ENCODE measurements around the gene TTC6.

TTC6 gene

DNA sequence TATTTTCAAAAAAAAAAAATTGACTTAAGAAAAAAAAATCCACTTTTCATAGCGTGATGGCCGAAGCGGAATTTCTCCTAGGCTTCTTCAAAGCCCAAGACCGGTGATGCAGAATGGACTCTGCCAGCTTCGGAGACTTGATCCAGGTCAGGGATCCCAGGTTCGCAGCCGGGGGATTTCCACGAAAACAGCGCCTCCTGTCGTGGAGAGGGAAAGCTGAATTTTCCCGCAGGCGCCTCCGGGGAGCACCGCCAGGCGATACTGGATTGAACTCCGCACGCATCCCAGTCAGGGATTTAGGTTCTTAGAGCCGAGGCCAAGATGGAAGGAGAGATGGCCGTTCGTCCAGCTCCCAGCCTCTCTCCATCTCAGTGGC lies 2.1 kb downstream of the TTC6 start:
- DNase-seq (ENCODE audit: low read depth in 2 of 2), result no peak

- DNase-seq (ENCODE audit: low read depth in 2 of 2), result no peak
Measured at GRCh38 chr14:37597914-37598746, 2.7 kb downstream of the TTC6 start.

DNA sequence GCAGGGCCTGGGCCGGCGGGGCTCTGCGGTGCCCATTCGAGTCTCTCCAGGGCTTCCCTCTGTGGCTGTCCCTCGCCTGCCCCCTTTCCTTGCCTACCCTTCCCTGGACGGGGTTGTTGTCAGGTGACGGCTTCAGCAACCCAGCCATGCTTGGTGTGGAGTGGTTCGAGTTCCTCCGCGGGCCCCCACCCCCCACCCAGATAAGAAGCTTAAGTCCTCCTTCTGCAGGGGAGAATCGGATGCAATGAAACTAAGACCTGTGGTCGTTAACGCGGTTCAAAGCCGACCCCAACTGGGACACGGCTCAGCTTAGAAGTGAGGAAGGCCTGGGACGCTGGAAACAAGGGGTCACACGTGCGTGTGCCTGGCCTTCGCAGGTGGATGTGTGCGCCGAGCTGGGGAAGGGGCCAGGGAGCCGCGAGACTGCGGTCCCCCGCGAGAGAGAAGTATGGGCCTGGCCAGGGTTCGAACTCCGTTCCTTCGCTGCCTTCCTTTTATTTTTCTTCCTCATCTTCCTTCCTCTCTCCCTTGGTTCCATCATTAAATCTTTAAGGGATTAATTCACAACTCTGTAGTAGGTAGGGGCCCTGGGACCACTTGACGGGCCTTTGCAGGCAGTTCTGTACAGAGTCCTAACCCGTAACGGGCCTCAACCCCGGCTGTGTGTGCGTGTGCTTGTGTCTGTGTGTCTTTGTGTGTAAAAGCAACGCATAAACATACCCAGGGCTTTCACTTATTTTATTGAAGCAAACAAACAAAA lies 3.5 kb downstream of the TTC6 start:
- DNase-seq (ENCODE audit: low read depth in 2 of 2), result no peak

GRCh38 chr14:37599507-37600368 lies 4.3 kb downstream of the TTC6 start:
- no peak for DNase-seq (ENCODE audit: low read depth in 2 of 2)

- no peak for DNase-seq (ENCODE audit: low read depth in 2 of 2)
Measured at GRCh38 chr14:37600880-37601741, 5.7 kb downstream of the TTC6 start.

GRCh38 chr14:37601865-37602264 lies 6.4 kb downstream of the TTC6 start:
- no peak for DNase-seq (ENCODE audit: low read depth in 2 of 2)

- DNase-seq (ENCODE audit: low read depth in 2 of 2), result no peak
Measured at GRCh38 chr14:37602605-37603453, 7.4 kb downstream of the TTC6 start.

DNA sequence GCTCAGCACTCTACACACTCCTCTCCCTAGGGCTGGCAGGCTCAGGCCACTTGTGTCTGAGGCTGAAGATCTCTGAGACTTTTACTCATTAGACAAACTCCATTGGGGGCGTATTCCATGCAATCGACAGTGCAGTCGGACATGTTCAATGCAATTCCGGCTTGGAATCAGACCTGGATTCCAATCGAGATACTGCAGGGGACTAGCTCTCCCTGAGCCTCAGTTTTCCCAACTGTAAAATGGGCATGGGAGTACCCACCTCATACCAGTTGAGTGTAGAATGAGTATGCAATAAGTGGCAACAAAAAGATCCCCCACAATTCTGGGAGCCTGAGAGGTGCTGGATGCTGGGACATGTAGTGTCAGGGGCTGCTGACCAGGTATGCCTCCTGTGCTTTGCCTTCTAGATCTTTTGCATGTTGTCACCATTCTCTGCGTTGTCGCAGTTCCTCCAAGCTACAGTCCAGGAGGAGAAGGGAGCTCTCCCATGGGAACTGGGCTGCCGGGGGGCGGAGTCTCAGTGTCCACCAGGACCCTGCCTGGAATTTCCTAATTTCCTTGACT lies 8.3 kb downstream of the TTC6 start:
- no peak for DNase-seq (ENCODE audit: low read depth in 2 of 2)

GRCh38 chr14:37606678-37607077 lies 11.2 kb downstream of the TTC6 start:
- DNase-seq (ENCODE audit: low read depth in 2 of 2), result no peak

GRCh38 chr14:37608649-37609048 lies 13.2 kb downstream of the TTC6 start:
- DNase-seq (ENCODE audit: low read depth in 2 of 2), result no peak

- no peak for DNase-seq (ENCODE audit: low read depth in 2 of 2)
Measured at GRCh38 chr14:37610945-37611523, 15.6 kb downstream of the TTC6 start.

DNA sequence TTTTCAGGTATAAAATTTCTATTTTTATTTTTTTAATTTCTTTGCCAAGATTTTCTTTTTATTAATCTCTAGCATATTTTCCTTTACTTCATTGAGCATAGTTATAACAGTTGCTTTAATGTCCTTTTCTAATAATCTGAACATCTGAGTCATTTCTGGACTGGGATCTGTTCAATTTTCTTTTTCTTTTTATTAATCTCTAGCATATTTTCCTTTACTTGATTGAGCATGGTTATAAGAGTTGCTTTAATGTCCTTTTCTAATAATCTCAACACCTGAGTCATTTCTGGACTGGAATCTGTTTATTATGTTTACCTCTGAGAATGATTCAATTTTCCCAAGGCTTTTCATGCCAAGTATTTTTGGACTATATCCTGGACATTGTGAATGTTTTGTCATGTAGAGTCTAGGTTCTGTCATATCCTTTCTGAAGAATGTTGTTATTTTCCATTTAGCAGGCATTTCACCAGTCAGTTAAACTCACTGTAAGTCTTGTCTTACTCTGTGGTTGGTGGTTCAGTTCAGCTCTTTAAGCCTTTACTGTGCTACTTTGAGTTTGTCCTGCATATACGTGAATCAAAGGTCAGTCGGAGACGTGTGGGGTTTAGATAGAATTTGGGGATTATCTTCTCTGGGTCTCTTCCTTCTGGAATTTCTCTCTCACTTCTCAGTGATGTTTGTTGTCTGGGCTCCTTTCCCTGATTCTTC lies 20.3 kb downstream of the TTC6 start:
- DNase-seq (ENCODE audit: low read depth in 2 of 2), result no peak

- DNase-seq (ENCODE audit: low read depth in 2 of 2), result no peak
Measured at GRCh38 chr14:37616853-37617252, 21.4 kb downstream of the TTC6 start.

GRCh38 chr14:37617864-37618365 lies 22.5 kb downstream of the TTC6 start:
- no peak for DNase-seq (ENCODE audit: low read depth in 2 of 2)

DNA sequence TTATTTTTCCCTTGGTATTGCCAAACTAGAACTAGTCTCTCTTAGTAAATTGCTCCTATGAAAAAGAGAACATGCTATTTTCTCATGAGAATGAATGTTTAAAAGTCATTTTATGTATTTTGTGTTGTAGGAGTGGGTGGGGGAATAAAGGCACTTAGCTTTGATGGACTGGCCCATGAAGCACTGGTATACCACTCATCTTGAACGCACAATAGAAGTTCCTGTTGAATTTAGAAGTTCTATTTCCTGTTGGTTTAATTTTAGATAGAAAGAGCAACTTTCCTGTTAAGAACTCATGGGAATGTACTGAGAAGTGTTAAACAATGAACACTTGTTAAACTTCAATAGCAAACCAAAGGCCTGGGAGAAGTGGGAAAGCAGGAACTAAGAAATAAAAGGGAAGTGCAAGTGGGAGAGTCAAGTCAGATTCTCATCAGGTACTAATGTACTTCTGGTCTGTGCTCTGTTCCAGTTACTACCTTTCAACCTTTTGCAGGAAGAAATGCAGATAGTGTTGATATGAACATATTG lies 23.1 kb downstream of the TTC6 start:
- DNase-seq (ENCODE audit: low read depth in 2 of 2), result no peak

- no peak for DNase-seq (ENCODE audit: low read depth in 2 of 2)
Measured at GRCh38 chr14:37620856-37621255, 25.4 kb downstream of the TTC6 start.

- no peak for DNase-seq (ENCODE audit: low read depth in 2 of 2)
Measured at GRCh38 chr14:37622231-37622923, 26.9 kb downstream of the TTC6 start.

- no peak for DNase-seq (ENCODE audit: low read depth in 2 of 2)
Measured at GRCh38 chr14:37623426-37623951, 28.1 kb downstream of the TTC6 start.

Data from stimulated activated CD8-positive, alpha-beta memory T cell treated with anti-CD3 and anti-CD28 coated beads, Interleukin-2, amount 100 ng/mL, for 48 hours (primary cell).